Dermis lymphatic vessel endothelial cell (primary cell): Measurements from ENCODE around the gene DDI1. TPM values are rescaled to one million over a fixed set of nuclear protein-coding genes. Genes with fewer than 3 reads are reported as not detected.

Experiments used
- total RNA-seq: library from RNA; depleted of rRNA; stranded (reverse); fragments of >200 nt; gene quantifications from 2 replicates; pipeline ENCODE4 v1.2.1, GENCODE V29; 2014

The DDI1 gene
- not detected in 2 replicates for total RNA-seq

DNA sequence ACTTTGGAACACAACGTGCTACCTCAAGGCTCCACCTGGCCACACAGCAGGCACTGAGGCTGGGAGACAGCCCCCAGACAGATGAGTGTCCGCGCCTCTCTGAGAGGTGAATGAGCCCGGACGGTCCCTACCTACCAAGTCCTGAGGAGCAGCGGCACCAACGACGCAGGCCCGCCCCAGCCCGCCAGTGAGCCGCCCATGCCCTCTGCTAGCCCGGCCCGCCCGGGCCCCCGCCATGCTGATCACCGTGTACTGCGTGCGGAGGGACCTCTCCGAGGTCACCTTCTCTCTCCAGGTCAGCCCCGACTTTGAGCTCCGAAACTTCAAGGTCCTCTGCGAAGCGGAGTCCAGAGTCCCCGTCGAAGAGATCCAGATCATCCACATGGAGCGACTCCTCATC, at the start of gene DDI1:
DDI1 (plus strand) TSS at position 53 of the 400 bp plus-strand sequence; CDS start at position 236, 183 bp downstream.

Other genes with a start within 250 kb of the DDI1 start
- gene PDGFD, start 127.5 kb downstream of the DDI1 start, total RNA-seq, result 58.6 and 81.8 TPM in 2 replicates